ENCODE data around the gene CEP120.
"Not testable (repeated sequence)": the region's sequence is repeated elsewhere in the genome, so short reads cannot be mapped to it uniquely, and the experiment has no call there.

The CEP120 gene

GRCh38 chr5:123423278-123424149 is at the start of gene CEP120:
CEP120 (minus strand) TSS chr5:123423403; CDS start chr5:123422998, 405 bp downstream.
- Histone ChIP-seq H3K27me3 (replicated peaks; ENCODE audit: insufficient read depth, low read length) (no peaks in the 10 kb centered on the region), H4K20me1 (ENCODE audit: insufficient read depth, low read length) (no peaks in the 10 kb centered on the region), H3K9ac (ENCODE audit: low read length) (peak within 1 kb of the TSS; percentile 90), H3K36me3 (replicated peaks; ENCODE audit: insufficient read depth, low read length) (no peaks in the 10 kb centered on the region), H3K9me3 (replicated peaks; ENCODE audit: insufficient read depth, low read length) (no peaks in the 10 kb centered on the region), H3F3A (ENCODE audit: insufficient read depth, low read length) (no peaks in the 10 kb centered on the region), H3K4me3 (ENCODE audit: low read length) (peak within 1 kb of the TSS; percentile 94), H3K79me2 (ENCODE audit: low read length) (peaks cover 18% of the 10 kb centered on the region), H3K9me2 (replicated peaks; ENCODE audit: insufficient read depth, low read length) (no peaks in the 10 kb centered on the region), H3K4me1 (ENCODE audit: low read length) (peaks cover 9% of the 10 kb centered on the region; the same call in 1 of the 2 replicates), H3K4me2 (ENCODE audit: low read depth, low read length) (peak within 1 kb of the TSS; percentile 92), H3K27ac (ENCODE audit: low read length) (peak within 1 kb of the TSS; percentile 73; the same call in 1 of the 2 replicates), H2AFZ (ENCODE audit: low read length) (peak within 1 kb of the TSS; percentile 98)
- peak; percentile 90 for TF ChIP-seq CTCF (IDR thresholded peaks at IDR 0.05; ENCODE audit: low read length)
- TF ChIP-seq EZH2phosphoT487 (IDR thresholded peaks at IDR 0.05; ENCODE audit: low read length), result no peak
- no peak for TF ChIP-seq EZH2 (optimal IDR thresholded peaks at IDR 0.05; ENCODE audit: low read depth, low read length)
- peak; percentile 99 for DNase-seq

- no peak overlapping the region for H3K4me3 ChIP-seq (ENCODE audit: low read length)
- no peaks in the 10 kb centered on the region for H3K36me3 ChIP-seq (replicated peaks; ENCODE audit: insufficient read depth, low read length)
- H2AFZ ChIP-seq (ENCODE audit: low read length), result no peak overlapping the region
- no peak overlapping the region for H3K27ac ChIP-seq (ENCODE audit: low read length)
- no peak for DNase-seq
- no peaks in the 10 kb centered on the region for H3K79me2 ChIP-seq (ENCODE audit: low read length)
- no peaks in the 10 kb centered on the region for H4K20me1 ChIP-seq (ENCODE audit: insufficient read depth, low read length)
- H3F3A ChIP-seq (ENCODE audit: insufficient read depth, low read length), result no peaks in the 10 kb centered on the region
- H3K9me3 ChIP-seq (replicated peaks; ENCODE audit: insufficient read depth, low read length), result no peaks in the 10 kb centered on the region
- no peak overlapping the region for H3K4me2 ChIP-seq (ENCODE audit: low read depth, low read length)
- H3K9me2 ChIP-seq (replicated peaks; ENCODE audit: insufficient read depth, low read length), result no peaks in the 10 kb centered on the region
- no peaks in the 10 kb centered on the region for H3K4me1 ChIP-seq (ENCODE audit: low read length)
- no peak overlapping the region for H3K9ac ChIP-seq (ENCODE audit: low read length)
- no peaks in the 10 kb centered on the region for H3K27me3 ChIP-seq (replicated peaks; ENCODE audit: insufficient read depth, low read length)
- no peak for TF ChIP-seq EZH2 (optimal IDR thresholded peaks at IDR 0.05; ENCODE audit: low read depth, low read length)
- no peak for TF ChIP-seq EZH2phosphoT487 (IDR thresholded peaks at IDR 0.05; ENCODE audit: low read length)
- no peak for TF ChIP-seq CTCF (IDR thresholded peaks at IDR 0.05; ENCODE audit: low read length)
Measured at GRCh38 chr5:123472150-123472924, 49.1 kb upstream of the CEP120 start.

- no peak for DNase-seq
- Histone ChIP-seq H3K27ac (ENCODE audit: low read length) (no peak overlapping the region), H3K9me3 (replicated peaks; ENCODE audit: insufficient read depth, low read length) (no peaks in the 10 kb centered on the region), H3K79me2 (ENCODE audit: low read length) (no peaks in the 10 kb centered on the region), H4K20me1 (ENCODE audit: insufficient read depth, low read length) (no peaks in the 10 kb centered on the region), H3K27me3 (replicated peaks; ENCODE audit: insufficient read depth, low read length) (no peaks in the 10 kb centered on the region), H2AFZ (ENCODE audit: low read length) (no peak overlapping the region), H3K9ac (ENCODE audit: low read length) (no peak overlapping the region), H3K4me2 (ENCODE audit: low read depth, low read length) (no peak overlapping the region), H3F3A (ENCODE audit: insufficient read depth, low read length) (no peaks in the 10 kb centered on the region), H3K9me2 (replicated peaks; ENCODE audit: insufficient read depth, low read length) (no peaks in the 10 kb centered on the region), H3K4me3 (ENCODE audit: low read length) (no peak overlapping the region), H3K36me3 (replicated peaks; ENCODE audit: insufficient read depth, low read length) (no peaks in the 10 kb centered on the region), H3K4me1 (ENCODE audit: low read length) (no peaks in the 10 kb centered on the region)
- TF ChIP-seq CTCF (IDR thresholded peaks at IDR 0.05; ENCODE audit: low read length), result no peak
- no peak for TF ChIP-seq EZH2 (optimal IDR thresholded peaks at IDR 0.05; ENCODE audit: low read depth, low read length)
- TF ChIP-seq EZH2phosphoT487 (IDR thresholded peaks at IDR 0.05; ENCODE audit: low read length), result no peak
Measured at GRCh38 chr5:123471385-123471784, 48.2 kb upstream of the CEP120 start.

- H3F3A ChIP-seq (ENCODE audit: insufficient read depth, low read length); H3K27me3 ChIP-seq (replicated peaks; ENCODE audit: insufficient read depth, low read length); H4K20me1 ChIP-seq (ENCODE audit: insufficient read depth, low read length); H3K4me3 ChIP-seq (ENCODE audit: low read length); DNase-seq; H3K9me2 ChIP-seq (replicated peaks; ENCODE audit: insufficient read depth, low read length); H3K4me2 ChIP-seq (ENCODE audit: low read depth, low read length); H2AFZ ChIP-seq (ENCODE audit: low read length); H3K79me2 ChIP-seq (ENCODE audit: low read length); H3K4me1 ChIP-seq (ENCODE audit: low read length); H3K36me3 ChIP-seq (replicated peaks; ENCODE audit: insufficient read depth, low read length); H3K9ac ChIP-seq (ENCODE audit: low read length); H3K27ac ChIP-seq (ENCODE audit: low read length); H3K9me3 ChIP-seq (replicated peaks; ENCODE audit: insufficient read depth, low read length): not testable (repeated sequence)
Measured at GRCh38 chr5:123466839-123467238, 43.6 kb upstream of the CEP120 start.

Measured in MM.1S (cell line).